ENCODE data around the gene TRIM17.

TRIM17 gene

GRCh38 chr1:228362884-228363450, 53.7 kb downstream of the TRIM17 start:
- Histone ChIP-seq H3K9ac (ENCODE audit: low read length) (no peak overlapping the region), H3K4me3 (ENCODE audit: low read length) (no peak overlapping the region), H3K9me3 (ENCODE audit: insufficient read depth, low read length) (no peaks in the 10 kb centered on the region), H4K20me1 (ENCODE audit: insufficient read depth, low read length) (no peaks in the 10 kb centered on the region), H2AFZ (ENCODE audit: low read depth, low read length) (no peak overlapping the region), H3K4me1 (ENCODE audit: low read length) (peaks cover 3% of the 10 kb centered on the region), H3K36me3 (replicated peaks; ENCODE audit: low read depth, low read length) (no peaks in the 10 kb centered on the region), H3K79me2 (ENCODE audit: low read length) (no peaks in the 10 kb centered on the region), H3K4me2 (ENCODE audit: low read length) (no peak overlapping the region), H3K27ac (ENCODE audit: low read length) (no peak overlapping the region), H3K27me3 (ENCODE audit: low read depth, low read length) (no peaks in the 10 kb centered on the region)
- TF ChIP-seq CTCF (IDR thresholded peaks at IDR 0.05; ENCODE audit: low read depth, low read length) (no peak), EZH2phosphoT487 (IDR thresholded peaks at IDR 0.05; ENCODE audit: low read depth) (no peak)

- no peaks in the 10 kb centered on the region for H3K4me1 ChIP-seq (ENCODE audit: low read length)
- H3K4me3 ChIP-seq (ENCODE audit: low read length) = no peak overlapping the region
- no peak overlapping the region for H3K9ac ChIP-seq (ENCODE audit: low read length)
- no peaks in the 10 kb centered on the region for H4K20me1 ChIP-seq (ENCODE audit: insufficient read depth, low read length)
- TF ChIP-seq CTCF (IDR thresholded peaks at IDR 0.05; ENCODE audit: low read depth, low read length) (no peak), EZH2phosphoT487 (IDR thresholded peaks at IDR 0.05; ENCODE audit: low read depth) (no peak)
- no peak overlapping the region for H2AFZ ChIP-seq (ENCODE audit: low read depth, low read length)
- H3K79me2 ChIP-seq (ENCODE audit: low read length) = no peaks in the 10 kb centered on the region
- H3K36me3 ChIP-seq (replicated peaks; ENCODE audit: low read depth, low read length) = no peaks in the 10 kb centered on the region
- no peaks in the 10 kb centered on the region for H3K9me3 ChIP-seq (ENCODE audit: insufficient read depth, low read length)
- no peak overlapping the region for H3K4me2 ChIP-seq (ENCODE audit: low read length)
- H3K27me3 ChIP-seq (ENCODE audit: low read depth, low read length) = no peaks in the 10 kb centered on the region
- H3K27ac ChIP-seq (ENCODE audit: low read length) = no peak overlapping the region
Observed at GRCh38 chr1:228362141-228362883, 54.3 kb downstream of the TRIM17 start.

GRCh38 chr1:228361314-228362140, 55.1 kb downstream of the TRIM17 start:
- TF ChIP-seq EZH2phosphoT487 (IDR thresholded peaks at IDR 0.05; ENCODE audit: low read depth) (no peak), CTCF (IDR thresholded peaks at IDR 0.05; ENCODE audit: low read depth, low read length) (no peak)
- Histone ChIP-seq H3K4me3 (ENCODE audit: low read length) (no peak overlapping the region), H3K9ac (ENCODE audit: low read length) (no peak overlapping the region), H3K27ac (ENCODE audit: low read length) (no peak overlapping the region), H2AFZ (ENCODE audit: low read depth, low read length) (no peak overlapping the region), H3K4me1 (ENCODE audit: low read length) (no peaks in the 10 kb centered on the region), H3K36me3 (replicated peaks; ENCODE audit: low read depth, low read length) (no peaks in the 10 kb centered on the region), H3K4me2 (ENCODE audit: low read length) (no peak overlapping the region), H4K20me1 (ENCODE audit: insufficient read depth, low read length) (no peaks in the 10 kb centered on the region), H3K27me3 (ENCODE audit: low read depth, low read length) (no peaks in the 10 kb centered on the region), H3K9me3 (ENCODE audit: insufficient read depth, low read length) (no peaks in the 10 kb centered on the region), H3K79me2 (ENCODE audit: low read length) (no peaks in the 10 kb centered on the region)
